Inferior parietal cortex (tissue), 1 donor: Measurements from ENCODE around the gene CD14.
"Not testable (repeated sequence)": the region's sequence is repeated elsewhere in the genome, so short reads cannot be mapped to it uniquely, and the experiment has no call there.

Source experiments
- DNase-seq: peaks from one replicate; pipeline ENCODE4 v3.0.0-alpha.2; 2016; ENCODE audit errors: extremely low spot score

Gene CD14

DNA sequence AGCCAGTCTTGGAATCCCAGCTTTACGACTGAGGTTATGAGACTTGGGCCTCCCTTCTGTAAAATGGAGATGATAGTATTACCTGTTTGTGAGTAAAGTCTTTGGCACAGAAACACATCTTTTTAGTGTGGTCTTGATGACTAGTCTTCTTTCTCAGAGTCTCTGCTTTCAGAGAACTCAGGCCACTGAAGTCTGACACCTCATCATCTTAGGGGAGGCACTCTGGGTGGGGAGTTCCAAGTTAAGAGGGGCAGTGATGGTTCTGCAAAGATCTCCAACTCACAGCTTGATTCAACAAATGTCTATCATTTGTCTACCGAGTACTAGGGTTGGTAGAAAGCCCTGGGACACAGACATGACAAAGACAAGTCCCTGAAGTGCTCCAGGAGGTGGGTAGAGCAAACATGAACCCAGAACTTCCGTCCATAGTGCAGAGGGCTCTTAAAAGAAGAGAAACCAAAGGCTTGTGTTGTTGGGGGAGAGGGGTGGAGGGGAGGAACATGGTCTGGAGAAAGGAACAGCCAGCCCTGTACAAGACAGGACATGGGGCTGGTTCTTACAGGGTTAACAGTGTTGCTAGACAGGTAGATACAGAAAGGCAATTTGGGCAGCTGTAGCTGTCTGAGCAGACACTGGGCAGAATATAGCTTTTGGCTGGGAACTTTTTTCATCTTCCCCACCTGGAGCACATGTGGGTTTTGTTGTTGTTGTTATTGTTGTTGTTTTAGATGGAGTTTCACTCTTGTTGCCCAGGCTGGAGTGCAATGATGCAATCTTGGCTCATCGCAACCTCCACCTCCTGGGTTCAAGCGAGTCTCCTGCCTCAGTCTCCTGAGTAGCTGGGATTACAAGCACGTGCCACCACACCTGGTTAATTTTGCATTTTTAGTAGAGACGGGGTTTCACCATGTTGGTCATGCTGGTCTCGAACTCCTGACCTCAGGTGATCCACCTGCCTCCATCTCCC is 2.6 kb upstream of the CD14 start:
- DNase-seq = no peak

GRCh38 chr5:140634103-140634502 is 1.1 kb upstream of the CD14 start:
- DNase-seq = no peak

- DNase-seq = no peak
Observed at GRCh38 chr5:140633501-140633900, 526 bp upstream of the CD14 start.

- no peak for DNase-seq
Observed at GRCh38 chr5:140632366-140633020, 482 bp downstream of the CD14 start.

DNA sequence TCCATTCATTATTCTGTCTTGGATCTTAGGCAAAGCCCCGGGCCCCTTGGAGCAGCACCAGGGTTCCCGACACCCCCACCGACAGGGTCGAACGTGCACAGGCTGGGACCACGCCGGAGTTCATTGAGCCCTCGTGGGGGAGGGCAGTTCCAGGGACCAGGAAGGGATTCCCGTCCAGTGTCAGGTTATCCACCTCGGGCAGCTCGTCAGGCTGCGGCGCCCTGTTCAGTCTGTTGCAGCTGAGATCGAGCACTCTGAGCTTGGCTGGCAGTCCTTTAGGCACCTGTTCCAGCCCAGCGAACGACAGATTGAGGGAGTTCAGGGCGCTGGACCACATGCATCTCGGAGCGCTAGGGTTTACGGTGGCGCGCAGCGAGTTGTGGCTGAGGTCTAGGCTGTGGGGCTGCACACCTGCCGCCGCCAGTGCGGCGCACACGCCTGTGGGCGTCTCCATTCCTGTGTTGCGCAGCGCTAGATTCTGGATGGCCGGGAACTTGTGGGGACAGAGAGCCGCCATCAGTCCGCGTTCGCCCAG is 1.1 kb downstream of the CD14 start:
- DNase-seq = no peak

DNA sequence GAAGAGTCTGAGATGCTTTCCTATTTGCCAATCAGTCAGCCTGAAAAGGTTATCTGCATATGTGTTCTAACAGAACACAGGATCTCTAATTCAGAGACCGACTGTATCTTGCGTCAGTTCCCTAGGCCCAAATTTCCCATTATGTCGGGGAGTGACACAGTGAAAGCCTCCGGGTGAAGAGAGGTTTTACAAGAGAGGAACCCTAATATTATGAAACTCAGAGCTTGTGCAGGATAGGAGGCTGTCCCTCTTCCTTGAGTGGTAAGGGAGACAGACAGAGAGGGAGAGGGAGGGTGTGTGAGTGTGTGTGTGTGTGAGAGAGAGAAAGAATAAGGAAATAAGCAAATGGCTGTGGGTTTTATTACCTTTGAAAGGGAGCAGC is 1.9 kb downstream of the CD14 start:
- DNase-seq = no peak

DNA sequence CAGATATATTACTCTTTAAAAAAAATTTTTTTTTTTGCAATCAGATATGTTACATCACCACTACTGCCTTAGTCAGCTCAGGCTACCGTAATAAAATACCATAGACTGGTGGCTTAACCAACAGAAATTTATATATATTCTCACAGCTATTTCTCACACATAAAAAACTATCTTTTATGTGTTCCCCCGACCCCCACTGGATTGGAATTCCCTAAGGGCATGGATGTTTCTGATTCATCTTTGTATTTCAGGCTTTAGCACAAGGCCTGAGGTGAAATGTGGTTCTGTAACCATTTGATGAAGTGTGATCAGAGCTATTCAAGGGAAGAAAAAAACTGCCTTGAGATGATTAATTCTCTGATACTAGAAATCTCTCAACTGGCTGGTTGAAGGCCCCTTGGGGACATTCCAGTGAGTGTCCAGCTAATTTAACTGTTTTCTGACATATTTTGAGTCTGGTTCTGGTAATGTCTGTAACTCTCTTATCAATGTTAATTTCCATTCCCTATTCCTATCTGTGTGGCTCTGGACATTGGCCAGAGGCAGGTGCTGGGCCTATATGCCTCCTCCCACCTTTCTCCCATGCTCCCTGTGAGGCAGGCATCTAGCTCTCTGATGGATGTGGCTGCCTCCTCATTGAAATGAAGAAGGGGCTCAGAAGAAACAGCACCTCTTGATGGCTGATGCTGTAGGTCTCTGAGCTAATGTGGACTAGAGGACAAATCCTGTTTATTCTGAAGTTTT is 2.5 kb downstream of the CD14 start:
- no peak for DNase-seq

DNA sequence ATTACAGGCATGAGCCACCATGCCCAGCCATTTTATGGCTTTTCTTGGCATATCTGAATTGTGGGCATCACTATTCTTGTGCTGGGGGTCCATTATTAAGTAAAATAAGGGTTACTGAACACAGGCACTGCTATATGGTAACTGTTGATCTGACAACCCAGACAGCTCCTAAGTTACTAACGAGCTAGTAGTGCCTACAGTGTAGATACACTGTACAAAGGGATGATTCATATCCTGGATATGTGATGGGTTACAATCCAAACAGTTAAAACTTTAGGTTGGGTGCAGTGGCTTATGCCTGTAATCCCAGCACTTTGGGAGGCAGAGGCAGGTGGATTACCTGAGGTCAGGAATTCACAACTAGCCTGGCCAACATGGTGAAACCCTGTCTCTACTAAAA is 4.3 kb downstream of the CD14 start:
- DNase-seq = no peak

DNA sequence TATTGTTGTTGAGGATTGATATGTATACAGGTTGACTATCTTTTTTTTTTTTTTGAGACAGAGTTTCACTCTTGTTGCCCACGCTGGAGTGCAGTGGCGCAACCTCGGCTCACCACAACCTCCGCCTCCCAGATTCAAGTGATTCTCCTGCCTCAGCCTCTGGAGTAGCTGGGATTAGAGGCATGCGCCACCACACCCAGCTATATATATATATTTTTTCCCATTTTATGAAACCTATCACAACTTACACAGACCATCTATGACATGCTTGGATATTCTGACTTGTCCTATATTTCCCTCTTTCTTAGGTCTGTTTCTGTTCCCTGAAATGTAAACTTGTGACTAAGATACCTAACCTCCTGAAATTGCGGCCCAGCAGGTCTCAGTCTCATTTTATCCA is 5.0 kb downstream of the CD14 start:
- no peak for DNase-seq

GRCh38 chr5:140624886-140625285 is 8.1 kb downstream of the CD14 start:
- not testable (repeated sequence) for DNase-seq

- DNase-seq = not testable (repeated sequence)
Observed at GRCh38 chr5:140623061-140623460, 9.9 kb downstream of the CD14 start.

- DNase-seq = no peak
Observed at GRCh38 chr5:140622301-140622700, 10.7 kb downstream of the CD14 start.

DNA sequence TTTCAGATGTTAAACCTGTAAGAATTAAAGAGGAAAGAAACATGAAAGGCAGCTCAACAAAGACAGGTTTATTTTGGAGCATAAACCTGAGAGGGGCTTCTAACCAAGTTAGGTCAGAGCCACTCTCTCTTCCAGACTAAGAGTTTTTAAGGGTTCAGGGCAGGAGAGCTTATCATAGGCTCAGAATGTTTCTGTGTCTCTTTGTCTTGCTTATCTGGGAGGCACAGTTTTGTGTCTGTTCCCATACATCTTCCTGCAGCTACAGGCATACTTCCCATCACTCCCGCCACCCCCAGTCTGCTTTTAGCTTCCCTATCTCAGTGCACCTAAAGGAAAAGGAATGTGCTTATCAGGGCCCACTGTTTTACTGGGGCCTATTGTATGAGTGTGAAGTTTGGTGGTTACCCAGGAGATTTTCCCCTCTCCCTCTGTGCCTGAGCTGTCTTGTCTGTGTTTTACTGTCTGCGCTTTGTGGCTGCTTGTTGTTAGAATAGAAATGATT is 21.9 kb downstream of the CD14 start:
- no peak for DNase-seq

GRCh38 chr5:140609126-140609525 is 23.8 kb downstream of the CD14 start:
- DNase-seq = no peak

- DNase-seq = no peak
Observed at GRCh38 chr5:140608722-140609121, 24.3 kb downstream of the CD14 start.

DNA sequence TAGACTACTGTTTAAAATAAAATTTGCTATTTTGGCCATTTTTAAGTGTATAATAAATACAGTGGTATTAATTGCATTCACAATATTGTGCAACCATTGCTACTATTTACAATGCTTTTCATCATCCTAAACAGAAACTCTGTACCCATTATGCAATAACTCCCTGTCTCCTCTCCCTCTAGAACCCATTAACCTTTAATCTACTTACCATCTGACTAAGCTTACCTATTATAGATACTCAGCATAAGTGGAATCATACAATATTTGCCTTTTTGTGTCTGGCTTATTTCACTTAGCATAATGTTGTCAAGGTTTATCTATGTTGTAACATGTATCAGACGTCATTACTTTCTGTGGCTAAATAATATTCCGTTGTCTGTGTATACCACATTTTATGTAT is 25.9 kb downstream of the CD14 start:
- DNase-seq = no peak

DNA sequence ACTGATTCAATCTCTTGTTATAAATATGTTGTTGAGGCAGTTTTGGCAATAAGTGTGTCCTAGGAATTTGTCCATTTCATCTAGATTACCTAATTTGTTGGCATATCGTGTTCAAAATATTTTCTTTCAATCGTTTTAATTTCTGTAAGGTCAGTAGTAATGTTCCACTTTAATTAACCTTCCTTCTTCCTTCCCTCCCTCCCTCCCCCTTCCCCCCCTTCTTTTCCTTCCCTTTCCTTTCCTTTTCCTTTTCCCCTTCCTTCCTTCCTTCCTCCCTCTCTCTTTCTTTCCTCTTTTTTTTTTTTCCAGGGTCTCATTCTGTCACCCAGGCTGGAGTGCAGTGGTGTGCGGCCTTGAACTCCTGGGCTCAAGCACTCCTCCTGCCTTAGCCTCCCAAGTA is 27.1 kb downstream of the CD14 start:
- DNase-seq = no peak

DNA sequence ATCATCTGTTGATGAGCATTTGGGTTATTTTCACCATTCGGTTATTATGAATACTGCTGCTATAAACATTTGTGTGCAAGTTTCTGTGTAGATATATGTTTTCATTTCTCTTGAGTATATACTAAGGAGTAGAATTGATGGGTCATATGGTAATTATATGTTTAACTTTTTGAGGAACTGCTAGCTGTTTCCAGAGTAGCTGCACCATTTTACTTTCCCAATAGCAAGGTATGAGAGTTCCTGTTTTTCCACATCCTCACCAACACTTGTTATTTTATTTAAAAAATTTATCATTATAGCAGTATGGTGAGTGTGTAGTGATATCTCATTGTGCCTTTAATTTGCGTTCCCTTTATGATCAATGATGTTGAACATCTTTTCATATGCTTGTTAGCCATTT is 29.2 kb downstream of the CD14 start:
- DNase-seq = no peak

GRCh38 chr5:140603446-140603698 is 29.6 kb downstream of the CD14 start:
- not testable (repeated sequence) for DNase-seq

DNA sequence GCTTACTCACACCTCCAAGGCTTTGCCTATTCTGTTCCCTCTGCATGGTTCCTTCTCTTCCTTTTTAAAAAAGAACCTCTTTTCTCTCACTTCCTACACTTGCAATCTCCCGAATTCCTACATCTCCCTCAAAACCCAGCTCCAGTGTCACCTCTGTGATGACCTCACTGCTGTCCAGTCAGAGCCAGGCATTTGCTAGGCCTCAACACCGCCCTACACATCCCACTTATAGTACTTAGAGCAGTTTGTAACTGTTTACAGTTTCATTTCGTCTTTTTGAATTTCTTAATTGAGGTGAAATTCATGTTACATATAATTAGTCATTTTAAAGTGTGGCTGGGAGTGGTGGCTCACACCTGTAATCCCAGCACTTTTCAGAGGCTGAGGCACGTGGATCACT is 30.8 kb downstream of the CD14 start:
- DNase-seq = no peak

DNA sequence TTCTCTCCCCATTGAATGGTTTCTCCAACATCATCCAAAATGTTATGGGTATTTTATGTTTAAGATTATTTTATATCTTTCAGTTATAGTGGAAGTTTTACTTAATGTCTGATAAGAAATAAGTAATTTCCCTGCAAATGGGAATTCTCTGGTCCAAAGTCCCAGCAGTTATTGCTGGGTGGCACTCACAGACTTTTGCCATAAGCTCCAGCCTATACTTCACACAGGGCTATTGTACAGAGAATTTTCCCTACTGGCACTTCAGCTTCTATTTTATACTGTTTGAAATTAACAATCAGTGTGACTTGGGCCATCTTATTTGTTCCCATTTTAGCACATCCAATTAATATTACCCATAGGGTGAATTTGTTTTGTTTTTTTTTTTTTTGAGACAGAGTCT is 32.9 kb downstream of the CD14 start:
- DNase-seq = no peak

DNA sequence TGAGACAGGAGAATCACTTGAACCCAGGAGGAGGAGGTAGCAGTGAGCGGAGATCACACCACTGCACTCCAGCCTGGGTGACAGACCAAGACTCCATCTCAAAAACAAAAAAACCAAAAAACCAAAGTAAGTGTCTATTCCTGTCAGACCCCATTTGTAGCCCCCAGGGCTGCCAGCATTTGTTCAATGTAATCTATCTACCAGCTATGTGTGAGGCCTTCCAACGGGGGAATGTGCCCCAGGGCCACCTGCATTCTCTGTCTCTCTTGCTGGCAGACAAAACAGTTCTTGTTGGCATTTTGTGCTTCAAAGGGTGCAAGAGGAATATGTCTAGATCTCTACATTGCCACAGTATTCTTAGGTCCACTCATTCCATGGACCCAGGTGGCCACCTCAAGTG is 34.1 kb downstream of the CD14 start:
- no peak for DNase-seq
